GM19397 (cell line): Measurements from ENCODE around the gene C6orf62.
"Not testable (repeated sequence)": the region's sequence is repeated elsewhere in the genome, so short reads cannot be mapped to it uniquely, and the experiment has no call there.

ENCODE experiments used
- ATAC-seq: cut with Tn5 transposase; IDR thresholded peaks from one replicate; pipeline ENCODE4 v1.9.1; 2021; ENCODE audit warnings: mild to moderate bottlenecking, moderate library complexity; ENCODE audit not compliant: unreplicated experiment

Gene C6orf62

GRCh38 chr6:24743265-24743943 is 24.4 kb upstream of the C6orf62 start:
- peak; percentile 85 for ATAC-seq

DNA sequence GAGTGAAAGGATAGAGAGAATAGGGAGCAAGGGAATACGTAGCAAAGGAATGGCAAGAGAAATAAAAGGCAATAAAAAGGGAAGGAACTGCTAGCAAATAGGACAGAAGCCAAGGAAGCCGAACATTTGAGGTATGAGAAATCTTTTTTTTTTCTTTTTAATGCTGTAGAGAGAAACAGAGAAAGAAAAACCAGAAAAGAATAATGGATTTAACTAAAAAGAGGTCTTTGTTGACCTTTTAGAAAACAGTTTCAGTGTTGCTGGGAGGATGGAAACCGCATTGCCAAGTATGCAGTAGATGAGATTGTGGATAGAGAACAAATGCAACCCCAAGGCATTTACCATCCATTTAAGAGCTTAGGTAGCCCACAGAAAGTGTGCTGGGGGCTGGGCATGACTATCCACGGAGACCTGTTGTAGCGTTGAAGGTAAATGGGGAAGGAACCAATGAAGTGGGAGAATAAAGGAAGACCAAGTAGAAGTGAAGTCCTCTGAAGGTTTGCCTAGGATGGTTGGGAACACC is 23.3 kb upstream of the C6orf62 start:
- no peak for ATAC-seq

DNA sequence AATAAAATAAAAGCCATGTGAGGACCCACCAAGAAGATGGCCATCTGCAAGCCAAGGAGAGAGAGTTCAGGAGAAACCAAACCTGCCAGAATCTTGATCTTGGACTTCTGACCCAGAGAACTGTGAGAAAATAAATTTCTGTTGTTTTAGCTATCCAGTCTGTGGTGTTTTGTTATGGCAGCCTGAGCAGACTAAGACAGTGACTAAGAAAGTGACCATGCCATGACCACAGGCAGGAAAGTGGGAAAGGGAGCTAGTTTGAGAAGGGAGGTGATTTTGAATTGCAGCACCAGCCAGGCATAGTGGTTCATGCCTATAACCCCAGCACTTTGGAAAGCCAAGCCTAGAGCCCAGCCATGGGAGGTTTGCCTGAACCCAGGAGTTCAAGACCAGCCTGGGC is 21.9 kb upstream of the C6orf62 start:
- ATAC-seq = no peak

- no peak for ATAC-seq
These were observed 19.8 kb upstream of the C6orf62 start for GRCh38 chr6:24738741-24739140.

DNA sequence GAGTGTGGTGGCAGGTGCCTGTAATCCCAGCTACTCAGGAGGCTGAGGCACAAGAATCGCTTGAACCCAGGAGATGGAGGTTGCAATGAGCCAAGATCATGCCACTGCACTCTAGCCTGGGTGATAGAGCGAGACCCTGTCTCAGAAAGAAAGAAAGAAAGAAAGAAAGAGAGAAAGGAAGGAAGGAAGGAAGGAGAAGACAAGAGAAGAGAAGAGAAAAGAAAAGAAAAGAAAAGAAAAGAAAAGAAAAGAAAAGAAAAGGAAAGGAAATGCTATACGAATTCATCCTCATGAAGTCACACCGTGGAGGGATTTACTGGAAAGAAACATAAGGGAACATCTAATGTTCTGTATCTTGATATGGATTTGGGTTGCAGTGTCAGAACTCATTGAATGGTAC is 15.8 kb upstream of the C6orf62 start:
- ATAC-seq = not testable (repeated sequence)

DNA sequence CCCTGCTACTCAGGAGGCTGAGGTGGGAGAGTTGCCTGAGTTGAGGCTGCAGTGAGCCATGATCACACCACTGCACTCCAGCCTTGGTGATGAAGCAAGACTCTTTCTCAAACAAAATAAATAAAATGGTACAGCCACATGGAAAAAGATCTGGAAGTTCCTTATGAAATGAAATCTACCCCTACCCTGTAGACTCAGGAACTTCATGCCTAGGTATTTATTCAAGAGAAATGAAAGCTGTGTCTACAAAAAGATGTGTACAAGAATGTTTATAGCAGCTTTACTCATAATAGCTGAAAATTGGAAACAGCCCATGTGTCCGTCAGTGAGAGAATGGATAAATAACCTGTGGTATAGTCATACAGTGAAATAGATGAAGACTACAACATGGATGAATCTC is 15.2 kb upstream of the C6orf62 start:
- no peak for ATAC-seq

DNA sequence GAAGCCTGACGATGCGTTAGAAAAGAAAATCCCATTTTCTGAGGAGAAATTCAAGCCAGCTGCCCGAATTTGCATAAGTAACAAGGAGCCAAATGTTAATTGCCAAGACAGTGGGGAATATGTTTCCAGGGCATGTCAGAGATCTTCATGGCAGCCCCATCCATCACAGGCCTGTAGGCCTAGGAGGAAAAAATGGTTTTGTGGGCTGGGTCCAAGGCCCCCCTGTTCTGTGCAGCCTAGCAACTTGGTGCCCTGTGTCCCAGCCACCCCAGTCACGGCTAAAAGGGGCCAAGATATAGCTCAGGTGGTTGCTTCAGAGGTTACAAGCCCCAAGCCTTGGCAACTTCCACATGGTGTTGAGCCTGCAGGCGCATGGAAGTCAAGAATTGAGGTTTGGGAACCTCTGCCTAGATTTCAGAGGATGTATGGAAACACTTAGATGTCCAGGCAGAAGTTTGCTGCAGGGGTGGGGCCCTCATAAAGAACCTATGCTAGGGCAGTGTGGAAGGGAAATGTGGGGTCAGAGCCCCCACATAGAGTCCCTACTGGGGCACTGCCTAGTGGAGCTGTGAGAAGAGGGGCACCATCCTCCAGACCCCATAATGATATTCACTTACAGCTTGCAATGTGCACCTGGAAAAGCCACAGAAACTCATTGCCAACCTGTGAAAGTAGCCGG is 12.6 kb upstream of the C6orf62 start:
- ATAC-seq = not testable (repeated sequence)

GRCh38 chr6:24730653-24731052 is 11.7 kb upstream of the C6orf62 start:
- ATAC-seq = not testable (repeated sequence)

DNA sequence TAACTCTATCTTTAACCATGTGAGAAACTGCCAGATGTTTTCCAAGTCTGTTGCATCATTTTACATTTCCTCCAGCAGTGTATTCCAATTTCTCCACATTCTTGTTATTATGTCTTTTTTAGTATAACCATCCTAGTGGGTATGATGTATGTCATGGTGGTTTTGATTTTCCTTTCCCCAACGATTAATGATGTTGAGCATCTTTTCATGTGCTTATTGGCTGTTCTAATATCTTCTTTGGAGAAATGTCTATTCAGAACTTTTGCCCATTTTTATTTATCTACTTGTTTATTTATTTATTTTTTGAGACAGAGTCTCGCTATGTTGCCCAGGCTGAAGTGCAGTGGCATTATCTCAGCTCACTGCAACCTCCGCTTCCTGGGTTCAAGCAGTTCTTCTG is 4.3 kb upstream of the C6orf62 start:
- ATAC-seq = no peak

- peak; percentile 55 for ATAC-seq
These were observed 2.7 kb upstream of the C6orf62 start for GRCh38 chr6:24721461-24722215.

DNA sequence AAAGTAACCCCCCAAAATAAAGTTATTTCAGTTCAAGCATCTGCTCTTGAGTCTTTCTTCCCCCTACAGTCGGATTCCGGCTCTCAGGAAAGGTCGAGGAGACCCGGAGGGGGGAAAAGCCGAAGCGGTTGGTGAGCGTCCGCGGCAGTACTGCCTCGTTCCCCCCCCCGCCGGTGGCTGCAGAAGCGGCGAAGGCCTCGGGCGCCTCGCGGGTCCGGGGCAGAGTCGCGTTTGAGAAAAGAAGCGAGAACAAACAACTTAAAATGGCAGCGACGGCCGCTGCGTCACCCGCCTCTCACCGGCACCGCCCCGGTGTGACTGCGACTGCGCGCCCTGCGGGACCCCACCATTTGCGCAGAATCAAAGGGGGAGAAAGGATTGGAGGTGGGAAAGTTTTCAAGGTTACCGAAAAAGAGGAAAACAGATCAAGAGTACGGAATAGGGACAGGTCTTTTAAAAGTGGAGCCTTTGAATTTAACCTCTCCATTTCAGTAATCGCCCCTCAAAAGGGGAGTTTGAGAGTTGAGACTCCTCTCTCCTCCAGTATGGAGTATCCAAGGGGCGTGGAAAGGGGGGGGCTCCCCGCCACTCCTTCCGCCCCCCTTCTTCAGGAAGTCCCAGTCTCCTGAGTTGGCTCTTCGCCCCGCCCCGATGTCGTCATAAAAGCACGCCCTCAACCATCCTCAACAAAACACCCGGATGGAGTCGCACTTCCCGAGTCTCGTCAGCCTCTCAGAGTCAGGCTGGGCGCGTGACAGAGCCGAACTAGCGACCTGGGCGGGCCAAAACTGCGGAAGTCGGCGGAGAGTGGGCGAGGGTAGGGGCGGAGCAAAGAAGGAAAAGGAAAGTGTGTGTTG is 1.9 kb upstream of the C6orf62 start:
- peak; percentile 89 for ATAC-seq

DNA sequence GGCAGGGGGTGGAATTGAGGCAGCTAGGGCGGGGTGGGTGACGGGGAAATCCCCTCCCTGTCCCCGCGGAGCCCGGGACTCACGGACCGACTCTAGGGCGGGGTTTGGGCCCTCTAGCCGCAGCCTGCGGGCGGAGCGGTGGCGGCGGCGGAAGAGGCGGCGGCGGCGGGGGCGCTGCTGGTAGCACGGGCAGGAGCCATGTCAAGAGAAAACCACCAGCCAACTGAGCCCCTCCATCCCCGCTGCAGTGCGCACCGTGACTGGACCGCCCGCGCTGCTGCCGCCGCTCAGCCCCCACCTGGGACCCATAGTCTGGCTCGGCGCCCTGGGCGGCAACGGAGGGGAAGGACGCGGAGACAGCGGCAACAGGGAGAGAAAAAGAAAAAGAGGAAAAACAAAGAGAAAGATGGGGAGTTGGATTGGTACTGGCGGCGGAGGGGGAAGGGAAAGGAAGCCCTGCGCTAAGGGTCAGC is 1.2 kb upstream of the C6orf62 start:
- peak; percentile 16 for ATAC-seq

GRCh38 chr6:24718449-24719124 is 367 bp downstream of the C6orf62 start:
- ATAC-seq = no peak

DNA sequence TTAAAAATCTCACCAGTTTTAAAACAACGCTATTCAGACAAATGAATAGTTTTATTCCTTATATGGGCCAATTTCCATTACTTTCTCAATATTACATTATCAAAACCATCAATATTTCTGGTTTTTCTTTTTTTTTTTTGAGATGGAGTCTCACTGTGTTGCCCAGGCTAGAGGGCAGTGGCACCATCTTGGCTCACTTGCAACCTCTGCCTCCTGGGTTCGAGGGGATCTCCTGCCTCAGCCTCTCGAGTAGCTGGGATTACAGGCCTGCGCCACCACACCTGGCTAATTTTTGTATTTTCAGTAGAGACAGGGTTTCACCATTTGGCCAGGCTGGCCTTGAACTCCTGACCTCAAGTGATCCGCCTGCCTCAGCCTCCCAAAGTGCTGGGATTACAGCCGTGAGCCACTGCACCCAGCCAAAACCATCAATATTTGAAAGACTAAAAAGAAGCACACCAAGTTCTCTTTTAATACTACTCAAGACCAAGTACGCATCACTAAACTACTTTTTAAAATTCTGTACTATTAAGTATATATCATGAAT is 2.3 kb downstream of the C6orf62 start:
- not testable (repeated sequence) for ATAC-seq

DNA sequence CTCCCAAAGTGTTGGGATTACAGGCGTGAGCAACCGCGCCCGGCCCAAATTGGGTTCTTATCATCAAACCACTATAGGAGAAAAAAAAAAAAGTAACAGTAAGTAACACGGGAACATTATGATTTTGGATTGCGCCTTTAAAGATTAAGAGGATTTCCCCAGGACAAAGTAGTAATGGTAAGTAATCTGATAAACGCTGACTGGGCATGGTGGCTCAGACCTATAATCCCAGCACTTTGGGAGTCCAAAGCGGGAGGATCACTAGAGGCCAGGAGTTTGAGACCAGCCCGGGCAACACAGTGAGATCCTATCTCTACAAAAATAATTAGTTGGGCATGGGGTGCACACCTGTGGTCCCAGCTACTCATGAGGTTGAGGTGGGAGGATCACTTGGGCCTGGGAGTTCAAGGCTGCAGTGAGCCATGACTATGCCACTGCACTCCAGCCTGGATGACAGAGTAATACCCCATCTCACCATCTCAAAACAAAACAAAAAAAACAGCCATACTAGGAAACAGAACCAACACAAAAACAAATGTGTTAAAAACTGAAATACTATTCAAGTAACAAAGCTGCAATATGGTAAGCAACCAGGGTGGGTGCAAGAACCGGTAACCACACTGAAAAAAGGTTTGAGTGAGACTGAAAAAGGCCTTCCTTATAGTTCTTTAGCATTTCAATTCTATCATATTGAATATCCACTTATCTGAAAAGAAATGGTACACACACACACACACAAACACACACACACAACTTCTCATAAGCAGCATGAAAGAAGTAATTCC is 8.2 kb downstream of the C6orf62 start:
- no peak for ATAC-seq

DNA sequence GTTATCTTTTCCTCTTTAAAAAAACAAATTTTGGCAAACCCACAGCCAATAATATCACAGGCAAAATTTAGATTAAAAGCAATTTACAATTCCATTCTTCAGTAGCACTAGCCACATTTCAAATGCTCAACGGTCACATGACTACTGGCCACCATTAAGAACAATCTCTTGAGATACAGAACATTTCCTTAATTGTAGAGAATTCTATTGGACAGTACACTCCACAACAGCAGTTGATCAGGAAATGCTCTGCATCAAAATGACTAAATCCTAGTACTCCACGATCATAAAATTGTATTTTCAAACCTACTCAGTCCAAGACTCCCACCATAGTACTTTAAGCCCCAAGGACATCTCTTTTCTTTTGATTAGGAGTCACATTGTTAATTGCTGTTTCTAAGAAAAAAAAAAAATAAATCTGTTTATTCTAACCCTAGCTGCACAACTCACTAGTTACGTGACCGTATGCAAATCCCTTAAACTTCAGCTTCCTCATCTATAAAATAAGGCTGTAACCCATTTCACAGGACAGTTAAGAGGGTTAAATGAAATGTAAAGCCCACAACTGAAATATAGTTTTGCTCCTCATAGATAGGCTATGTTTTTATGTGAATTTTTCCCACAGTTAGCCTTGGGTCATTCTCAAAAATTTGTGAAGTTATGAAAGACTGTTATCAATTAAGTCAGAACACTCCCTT is 9.8 kb downstream of the C6orf62 start:
- no peak for ATAC-seq

GRCh38 chr6:24708612-24709011 is 10.3 kb downstream of the C6orf62 start:
- ATAC-seq = no peak

DNA sequence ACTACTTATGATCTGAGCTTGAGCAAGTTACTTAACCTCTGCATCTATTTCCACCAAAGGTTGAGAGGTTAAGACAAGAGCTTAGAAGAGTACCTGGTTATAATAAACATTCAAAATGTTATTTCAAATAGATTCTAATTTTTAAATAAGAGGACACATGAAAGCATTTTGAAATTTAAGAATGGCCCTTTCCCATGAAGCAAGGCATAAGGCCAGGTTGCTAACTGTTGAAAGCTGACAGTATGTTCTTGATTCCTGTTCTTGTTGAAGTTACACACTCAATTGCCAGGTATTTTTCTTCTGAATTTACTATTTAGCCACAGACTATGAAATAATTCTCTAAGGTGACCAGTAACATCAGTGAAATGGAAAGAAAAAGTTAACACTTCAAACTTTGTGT is 14.5 kb downstream of the C6orf62 start:
- ATAC-seq = no peak
